ENCODE data around the gene METRN. TPM values are rescaled to one million over a fixed set of nuclear protein-coding genes. Genes with fewer than 3 reads are reported as not detected.

METRN gene
- total and polyA plus RNA-seq, 2 of the 4 experiments (the other 2 are of a cell fraction), result 6.1 to 48.2 TPM

DNA sequence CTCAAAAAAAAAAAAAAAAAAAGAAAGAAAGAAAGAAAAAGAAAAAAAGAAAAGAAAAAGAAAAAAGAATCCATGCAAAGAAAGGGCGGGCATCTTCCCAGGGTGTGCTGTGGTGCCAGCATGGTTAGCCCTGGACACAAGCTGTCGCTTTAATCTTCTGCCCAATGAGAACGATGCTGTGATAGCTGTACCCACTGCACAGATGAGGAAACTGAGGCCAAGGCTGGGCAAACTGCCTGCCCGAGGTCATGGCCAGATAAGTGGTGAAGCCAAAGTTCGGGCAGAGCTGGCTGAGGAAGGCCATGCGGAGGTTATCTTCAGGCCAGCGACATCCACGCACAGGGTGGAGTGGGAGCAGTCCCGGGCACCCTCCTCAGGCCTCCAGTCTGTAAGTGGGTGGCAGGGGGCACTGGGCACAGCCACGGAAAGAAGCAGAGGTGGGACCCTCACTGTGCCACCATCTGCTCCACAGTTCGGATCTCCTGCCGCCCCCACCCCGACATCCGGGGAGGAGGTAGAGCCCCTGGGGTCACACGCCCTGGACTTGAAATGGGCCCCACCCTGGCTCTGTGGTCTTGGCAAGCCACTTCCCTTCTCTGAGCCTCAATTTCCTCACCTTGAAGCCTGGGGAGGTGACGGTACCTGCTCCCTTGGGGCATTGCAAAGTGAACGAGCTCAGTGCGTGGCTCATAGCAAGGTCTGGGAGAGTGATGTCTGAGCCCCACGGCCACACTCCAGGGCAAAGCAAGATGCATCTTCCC lies 15.8 kb upstream of the METRN start:
- Histone ChIP-seq H2AK5ac (ENCODE audit: low read depth, low read length) (no peak overlapping the region), H4K8ac (ENCODE audit: low read depth in 2 of 2, low read length in 2 of 2) (no peak overlapping the region), H3K9me1 (ENCODE audit: insufficient read depth, low read length) (peaks cover 4% of the 10 kb centered on the region; the same call in 1 of the 2 replicates), H3K9ac (ENCODE audit: low read depth, low read length) (no peak overlapping the region), H3K4me1 (ENCODE audit: control insufficient read depth, insufficient read depth, low read length) (peaks cover 3% of the 10 kb centered on the region; the same call in 1 of the 2 replicates), H3K27me3 (ENCODE audit: control insufficient read depth, insufficient read depth, low read length) (peaks cover 73% of the 10 kb centered on the region), H2AFZ (replicated peaks; ENCODE audit: low read length, poor library complexity) (no peak overlapping the region), H3K4ac (ENCODE audit: low read depth, low read length) (no peak overlapping the region), H2BK20ac (ENCODE audit: low read depth, low read length) (no peak overlapping the region), H3K18ac (ENCODE audit: low read depth, low read length) (no peak overlapping the region), H3K79me1 (ENCODE audit: low read depth in 1 of 2, low read length in 2 of 2) (no peaks in the 10 kb centered on the region), H4K20me1 (ENCODE audit: insufficient read depth, low read length) (peaks cover 9% of the 10 kb centered on the region), H3K14ac (replicated peaks; ENCODE audit: low read depth, low read length) (no peak overlapping the region), H2BK120ac (ENCODE audit: low read depth, low read length) (no peak overlapping the region), H3K56ac (ENCODE audit: extremely low read depth, insufficient read depth, low read length) (no peak overlapping the region), H3K9me3 (ENCODE audit: control insufficient read depth, insufficient read depth, low read length) (no peaks in the 10 kb centered on the region), H2BK5ac (ENCODE audit: low read depth, low read length, poor library complexity, severe bottlenecking) (no peak overlapping the region), H2BK15ac (ENCODE audit: low read depth, low read length) (no peak overlapping the region), H3K4me3 (ENCODE audit: insufficient read depth, low read depth, low read length) (no peak overlapping the region), H3K23ac (ENCODE audit: low read depth, low read length) (no peak overlapping the region), H3K27ac (ENCODE audit: insufficient read depth, low read length) (no peak overlapping the region), H2AK9ac (replicated peaks; ENCODE audit: low read depth, low read length, poor library complexity) (no peak overlapping the region), H3K36me3 (ENCODE audit: control insufficient read depth, insufficient read depth, low read length) (no peaks in the 10 kb centered on the region), H4K91ac (ENCODE audit: insufficient read depth, low read depth, low read length) (no peak overlapping the region), H3K4me2 (ENCODE audit: low read depth, low read length) (no peak overlapping the region), H4K5ac (ENCODE audit: low read depth, low read length) (no peak overlapping the region)
- DNase-seq, result no peak
- ChIA-PET CTCF (interaction anchor here (0.7 kb wide), 1 partner anchor 1821 kb away, joined by 6 read pairs; no protein-coding TSS in a partner anchor), POLR2A (ENCODE audit: unreplicated experiment) (no interaction called here)
- dilution Hi-C loops (cut with HindIII; ENCODE audit: low sequenced_read_pairs, unreplicated experiment), result no loop called here
- ATAC-seq (ENCODE audit: low read depth), result no peak
- in situ Hi-C loops (cut with MboI; ENCODE audit: low sequenced_read_pairs), result no loop called here
- no TSS peak for BruUV-seq (replicated peaks)
- 47% methylated on average over 10 of the region's 19 CpGs; no CpG with 5 or more reads in 1 of the 2 experiments for WGBS, 2 experiments (ENCODE audit: extremely low coverage in 2 of 2, insufficient read length in 1 of 2)
- intact Hi-C loops (cut with micrococcal nuclease), result no loop called here
- TF ChIP-seq MAZ (IDR thresholded peaks at IDR 0.05; ENCODE audit: borderline replicate concordance, low read depth, low read length) (no peak), MAFK (IDR thresholded peaks at IDR 0.05; ENCODE audit: low read depth, low read length) (no peak), SMC3 (IDR thresholded peaks at IDR 0.05; ENCODE audit: low read depth, low read length) (no peak), POLR2A (IDR thresholded peaks at IDR 0.05; ENCODE audit: low read depth, low read length) (no peak), FOS (IDR thresholded peaks at IDR 0.05; ENCODE audit: low read depth, low read length) (no peak), RAD21 (IDR thresholded peaks at IDR 0.05; ENCODE audit: low read length) (no peak), CHD1 (IDR thresholded peaks at IDR 0.05; ENCODE audit: low read depth, low read length) (no peak), RFX5 (IDR thresholded peaks at IDR 0.05; ENCODE audit: low read depth, low read length) (no peak), MXI1 (IDR thresholded peaks at IDR 0.05; ENCODE audit: borderline replicate concordance, low read depth, low read length) (no peak), RCOR1 (IDR thresholded peaks at IDR 0.05; ENCODE audit: insufficient replicate concordance, low read length) (no peak), BHLHE40 (IDR thresholded peaks at IDR 0.05; ENCODE audit: low read depth, low read length) (no peak), NFE2L2 (IDR thresholded peaks at IDR 0.05; ENCODE audit: low read depth, low read length) (no peak)
- TF ChIP-seq, protein P1, sequence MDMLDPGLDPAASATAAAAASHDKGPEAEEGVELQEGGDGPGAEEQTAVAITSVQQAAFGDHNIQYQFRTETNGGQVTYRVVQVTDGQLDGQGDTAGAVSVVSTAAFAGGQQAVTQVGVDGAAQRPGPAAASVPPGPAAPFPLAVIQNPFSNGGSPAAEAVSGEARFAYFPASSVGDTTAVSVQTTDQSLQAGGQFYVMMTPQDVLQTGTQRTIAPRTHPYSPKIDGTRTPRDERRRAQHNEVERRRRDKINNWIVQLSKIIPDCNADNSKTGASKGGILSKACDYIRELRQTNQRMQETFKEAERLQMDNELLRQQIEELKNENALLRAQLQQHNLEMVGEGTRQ (IDR thresholded peaks at IDR 0.05; ENCODE audit: low read depth, low read length), result no peak
- TF ChIP-seq, protein P2, sequence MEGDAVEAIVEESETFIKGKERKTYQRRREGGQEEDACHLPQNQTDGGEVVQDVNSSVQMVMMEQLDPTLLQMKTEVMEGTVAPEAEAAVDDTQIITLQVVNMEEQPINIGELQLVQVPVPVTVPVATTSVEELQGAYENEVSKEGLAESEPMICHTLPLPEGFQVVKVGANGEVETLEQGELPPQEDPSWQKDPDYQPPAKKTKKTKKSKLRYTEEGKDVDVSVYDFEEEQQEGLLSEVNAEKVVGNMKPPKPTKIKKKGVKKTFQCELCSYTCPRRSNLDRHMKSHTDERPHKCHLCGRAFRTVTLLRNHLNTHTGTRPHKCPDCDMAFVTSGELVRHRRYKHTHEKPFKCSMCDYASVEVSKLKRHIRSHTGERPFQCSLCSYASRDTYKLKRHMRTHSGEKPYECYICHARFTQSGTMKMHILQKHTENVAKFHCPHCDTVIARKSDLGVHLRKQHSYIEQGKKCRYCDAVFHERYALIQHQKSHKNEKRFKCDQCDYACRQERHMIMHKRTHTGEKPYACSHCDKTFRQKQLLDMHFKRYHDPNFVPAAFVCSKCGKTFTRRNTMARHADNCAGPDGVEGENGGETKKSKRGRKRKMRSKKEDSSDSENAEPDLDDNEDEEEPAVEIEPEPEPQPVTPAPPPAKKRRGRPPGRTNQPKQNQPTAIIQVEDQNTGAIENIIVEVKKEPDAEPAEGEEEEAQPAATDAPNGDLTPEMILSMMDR (conservative IDR thresholded peaks at IDR 0.05; ENCODE audit: low read depth, low read length), result no peak
- TF ChIP-seq, protein P3, sequence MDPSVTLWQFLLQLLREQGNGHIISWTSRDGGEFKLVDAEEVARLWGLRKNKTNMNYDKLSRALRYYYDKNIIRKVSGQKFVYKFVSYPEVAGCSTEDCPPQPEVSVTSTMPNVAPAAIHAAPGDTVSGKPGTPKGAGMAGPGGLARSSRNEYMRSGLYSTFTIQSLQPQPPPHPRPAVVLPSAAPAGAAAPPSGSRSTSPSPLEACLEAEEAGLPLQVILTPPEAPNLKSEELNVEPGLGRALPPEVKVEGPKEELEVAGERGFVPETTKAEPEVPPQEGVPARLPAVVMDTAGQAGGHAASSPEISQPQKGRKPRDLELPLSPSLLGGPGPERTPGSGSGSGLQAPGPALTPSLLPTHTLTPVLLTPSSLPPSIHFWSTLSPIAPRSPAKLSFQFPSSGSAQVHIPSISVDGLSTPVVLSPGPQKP (IDR thresholded peaks at IDR 0.05; ENCODE audit: borderline replicate concordance, low read depth, low read length), result no peak
